Measurements from ENCODE around the gene SRCAP.

DNA sequence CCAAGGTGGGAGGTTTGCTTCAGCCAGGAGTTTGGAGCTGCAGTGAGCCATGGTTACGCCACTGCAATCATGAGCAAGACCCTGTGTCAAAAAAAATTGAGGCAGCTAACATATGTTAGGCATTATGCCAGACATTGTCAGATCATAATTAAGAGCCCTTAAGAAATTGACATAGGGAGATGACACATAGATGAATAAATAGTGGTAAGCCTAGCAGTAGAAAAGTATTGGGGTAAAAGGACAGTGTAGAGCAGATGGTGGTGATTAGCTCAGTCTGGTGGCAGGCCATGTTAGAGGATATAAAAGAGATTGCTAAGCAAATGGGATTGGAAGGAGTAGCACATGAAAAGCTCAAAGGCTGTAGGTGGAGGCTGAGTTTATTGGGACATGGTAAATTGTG lies 22.6 kb downstream of the SRCAP start:
- TF ChIP-seq MXI1 (IDR thresholded peaks at IDR 0.05; ENCODE audit: low read depth, low read length) = no peak
- TF ChIP-seq, protein P1, sequence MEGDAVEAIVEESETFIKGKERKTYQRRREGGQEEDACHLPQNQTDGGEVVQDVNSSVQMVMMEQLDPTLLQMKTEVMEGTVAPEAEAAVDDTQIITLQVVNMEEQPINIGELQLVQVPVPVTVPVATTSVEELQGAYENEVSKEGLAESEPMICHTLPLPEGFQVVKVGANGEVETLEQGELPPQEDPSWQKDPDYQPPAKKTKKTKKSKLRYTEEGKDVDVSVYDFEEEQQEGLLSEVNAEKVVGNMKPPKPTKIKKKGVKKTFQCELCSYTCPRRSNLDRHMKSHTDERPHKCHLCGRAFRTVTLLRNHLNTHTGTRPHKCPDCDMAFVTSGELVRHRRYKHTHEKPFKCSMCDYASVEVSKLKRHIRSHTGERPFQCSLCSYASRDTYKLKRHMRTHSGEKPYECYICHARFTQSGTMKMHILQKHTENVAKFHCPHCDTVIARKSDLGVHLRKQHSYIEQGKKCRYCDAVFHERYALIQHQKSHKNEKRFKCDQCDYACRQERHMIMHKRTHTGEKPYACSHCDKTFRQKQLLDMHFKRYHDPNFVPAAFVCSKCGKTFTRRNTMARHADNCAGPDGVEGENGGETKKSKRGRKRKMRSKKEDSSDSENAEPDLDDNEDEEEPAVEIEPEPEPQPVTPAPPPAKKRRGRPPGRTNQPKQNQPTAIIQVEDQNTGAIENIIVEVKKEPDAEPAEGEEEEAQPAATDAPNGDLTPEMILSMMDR (IDR thresholded peaks at IDR 0.05) = no peak
- TF ChIP-seq GABPA (IDR thresholded peaks at IDR 0.05; ENCODE audit: low read depth) = no peak
- no peak for TF ChIP-seq RCOR1 (IDR thresholded peaks at IDR 0.05; ENCODE audit: low read length)
